Bronchial epithelial cell (primary cell): ENCODE data around the gene VEGFB. TPM values are rescaled to one million over a fixed set of nuclear protein-coding genes. Genes with fewer than 3 reads are reported as not detected.
A peak's percentile ranks its signal among the peaks of the same experiment; 100 is the strongest.

Source experiments
- DNase-seq: peaks from one replicate; pipeline ENCODE4 v3.0.0-alpha.2; 2010; ENCODE audit warnings: low read depth
- FAIRE-seq: peaks from 2 replicates; lab custom pipeline; 2011; peaks lifted over from hg19 to GRCh38; lab: Jason Lieb, UNC
- H3K27me3 ChIP-seq: 2 replicates; pipeline ENCODE4 v1.5.1; 2011; ENCODE audit warnings: low read length; ENCODE audit not compliant: control insufficient read depth, insufficient read depth
- H3K36me3 ChIP-seq: 2 replicates; pipeline ENCODE4 v1.5.1; 2011; ENCODE audit warnings: low read length; ENCODE audit not compliant: control insufficient read depth, insufficient read depth
- H3K4me3 ChIP-seq: 2 replicates; pipeline ENCODE4 v1.5.1; 2011; ENCODE audit warnings: mild to moderate bottlenecking, low read depth, low read length, control low read depth
- CTCF ChIP-seq: IDR thresholded peaks from 2 replicates; pipeline ENCODE4 v1.5.1; 2011; ENCODE audit warnings: mild to moderate bottlenecking, moderate library complexity, low read length, control low read depth, inconsistent platforms; ENCODE audit not compliant: insufficient read depth, severe bottlenecking
- total RNA-seq: library from RNA; depleted of rRNA; stranded (reverse); fragments of >200 nt; gene quantifications from 2 replicates; pipeline ENCODE4 v1.2.1, GENCODE V29; 2014

The VEGFB gene
- total RNA-seq, 1 donor from 2014 or later: 12.4 TPM

GRCh38 chr11:64231546-64231945 is 2.8 kb upstream of the VEGFB start:
- DNase-seq: no peak
- TF ChIP-seq CTCF: no peak
- Histone ChIP-seq H3K27me3 (no peaks in the 10 kb centered on the region), H3K36me3 (no peaks in the 10 kb centered on the region), H3K4me3 (no peak overlapping the region)
- FAIRE-seq: no peak

GRCh38 chr11:64232182-64232966 is 2.0 kb upstream of the VEGFB start:
- FAIRE-seq (no peak), DNase-seq (no peak)
- no peaks in the 10 kb centered on the region for H3K36me3 ChIP-seq
- no peak for TF ChIP-seq CTCF
- no peaks in the 10 kb centered on the region for H3K27me3 ChIP-seq
- H3K4me3 ChIP-seq: no peak overlapping the region

- FAIRE-seq (no peak), DNase-seq (no peak)
- Histone ChIP-seq H3K36me3 (no peaks in the 10 kb centered on the region), H3K4me3 (no peak overlapping the region), H3K27me3 (no peaks in the 10 kb centered on the region)
- TF ChIP-seq CTCF: no peak
These were observed 1.4 kb upstream of the VEGFB start for GRCh38 chr11:64232967-64233315.

GRCh38 chr11:64234647-64235379 is 429 bp downstream of the VEGFB start:
- no peak for DNase-seq
- no peak for TF ChIP-seq CTCF
- FAIRE-seq: no peak

GRCh38 chr11:64235437-64236161 is 1.2 kb downstream of the VEGFB start:
- peaks cover 1% of the 10 kb centered on the region for H3K36me3 ChIP-seq
- no peaks in the 10 kb centered on the region for H3K27me3 ChIP-seq
- no peak for TF ChIP-seq CTCF
- no peak for FAIRE-seq
- DNase-seq: no peak
- peak overlapping the region; percentile 45 for H3K4me3 ChIP-seq

More at GRCh38 chr11:64234647-64235379, 429 bp downstream of the VEGFB start:
- Histone ChIP-seq H3K4me3 (peak overlapping the region; percentile 45), H3K36me3 (peaks cover 1% of the 10 kb centered on the region), H3K27me3 (no peaks in the 10 kb centered on the region)
